Amygdala (tissue), 56 donors: ENCODE measurements around the gene EXOC1L.

ENCODE experiments used
- DNase-seq, 56 donors: peaks; one replicate each; lab custom pipeline; 2025; lab: John Stamatoyannopoulos, UW

Gene EXOC1L, protein sequence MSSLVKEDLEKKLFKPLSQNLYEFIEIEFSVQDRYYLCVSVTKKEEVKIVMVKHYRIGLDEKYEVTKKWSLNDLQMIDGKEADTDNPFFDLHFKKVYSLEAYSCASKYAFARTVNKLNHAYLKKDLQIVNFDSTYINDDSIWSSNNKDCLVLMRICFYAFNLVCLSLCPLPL

GRCh38 chr4:55819634-55820033, at the start of gene EXOC1L:
Gene EXOC1L, plus strand, starts transcription at chr4:55819790. Its CDS starts 237 bp downstream, at chr4:55820027.
- peak in 4 of 56 donors; percentile 0 to 14 (median 4) for DNase-seq

DNA sequence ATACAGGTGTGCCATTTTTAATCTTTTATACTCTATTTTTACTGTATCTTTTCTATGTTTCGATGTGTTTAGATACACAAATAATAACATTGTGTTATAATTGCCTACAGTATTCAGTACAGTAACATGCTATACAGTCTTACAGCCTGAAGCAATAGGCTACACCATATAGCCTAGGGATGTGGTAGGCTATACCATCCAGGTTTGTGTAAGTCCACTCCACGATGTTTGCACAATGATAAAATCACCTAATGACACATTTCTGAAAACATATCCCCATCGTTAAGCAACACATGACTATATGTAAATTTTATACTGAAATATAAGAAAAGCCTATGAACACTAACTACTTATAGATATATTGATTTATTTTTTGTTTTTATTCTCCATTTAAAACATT, 48.9 kb upstream of the EXOC1L start:
- DNase-seq = no peak

- no peak for DNase-seq
These were observed 38.2 kb upstream of the EXOC1L start for GRCh38 chr4:55781341-55781740.

DNA sequence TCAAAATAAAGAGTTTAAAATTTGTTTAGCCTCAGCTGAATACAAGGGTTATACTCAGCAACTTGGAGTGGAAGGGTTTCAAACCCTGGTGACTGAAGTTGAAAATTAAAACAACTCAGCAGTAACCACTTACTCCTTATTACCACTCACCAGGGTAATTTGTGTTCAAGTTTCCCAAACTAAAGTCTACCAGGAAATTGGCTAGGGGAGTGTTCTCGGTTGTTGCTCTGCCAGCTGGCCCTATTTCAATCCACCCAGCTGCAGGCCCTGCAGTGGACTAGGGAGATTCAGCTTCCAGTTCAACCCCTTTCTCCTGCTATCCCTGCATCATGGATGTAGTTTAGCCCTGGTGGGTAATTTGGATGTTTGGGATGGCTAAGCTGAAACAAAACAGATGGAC, 37.8 kb upstream of the EXOC1L start:
- DNase-seq = no peak

- DNase-seq = no peak
These were observed 36.0 kb upstream of the EXOC1L start for GRCh38 chr4:55783584-55783983.

GRCh38 chr4:55784747-55785146, 34.8 kb upstream of the EXOC1L start:
- DNase-seq = no peak

DNA sequence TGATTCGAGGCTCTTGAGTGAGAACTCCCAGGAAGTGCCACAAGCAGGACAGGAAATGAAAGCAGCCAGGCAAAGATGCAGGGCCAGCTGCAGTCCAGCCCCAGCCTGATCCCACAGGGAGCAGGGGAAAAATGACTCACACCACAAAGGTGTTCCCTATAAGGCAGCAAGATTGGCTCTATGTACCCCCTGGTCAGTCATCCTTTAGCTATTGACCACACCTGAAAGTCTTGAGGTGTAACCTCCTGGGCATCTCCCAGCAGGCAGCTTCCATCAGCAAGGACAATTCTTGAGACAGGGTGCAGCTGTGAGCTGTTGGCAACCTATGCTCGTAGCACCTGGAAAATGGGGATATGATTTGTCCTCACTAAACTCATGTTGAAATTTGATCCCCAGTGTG, 27.9 kb upstream of the EXOC1L start:
- no peak for DNase-seq

GRCh38 chr4:55793479-55793878, 26.1 kb upstream of the EXOC1L start:
- no peak for DNase-seq

DNA sequence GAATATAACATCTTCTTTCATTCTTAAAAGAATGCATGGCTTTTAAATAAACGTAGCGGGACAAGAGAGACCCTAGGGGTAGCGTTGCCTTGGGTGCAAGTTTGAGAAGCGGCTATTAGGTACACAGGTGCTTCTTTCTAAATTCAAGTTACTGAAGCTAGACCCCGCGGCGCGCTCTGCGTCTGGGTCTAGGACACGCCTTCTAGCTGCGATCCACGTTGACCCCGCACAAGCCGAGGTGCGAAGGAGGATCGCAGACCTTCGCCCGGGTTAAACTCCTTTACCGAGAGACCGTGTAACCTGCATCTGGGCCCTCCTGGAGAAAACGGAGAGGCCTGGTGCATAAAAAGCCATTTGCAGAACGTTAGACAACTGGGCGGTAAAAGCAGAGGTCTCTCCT, 25.5 kb upstream of the EXOC1L start:
- DNase-seq = no peak

GRCh38 chr4:55795341-55795740, 24.2 kb upstream of the EXOC1L start:
- no peak for DNase-seq

GRCh38 chr4:55801498-55801897, 18.1 kb upstream of the EXOC1L start:
- no peak for DNase-seq

GRCh38 chr4:55807556-55807955, 12.0 kb upstream of the EXOC1L start:
- no peak for DNase-seq

- no peak for DNase-seq
These were observed 11.4 kb upstream of the EXOC1L start for GRCh38 chr4:55808186-55808585.

- DNase-seq = no peak
These were observed 11.0 kb upstream of the EXOC1L start for GRCh38 chr4:55808632-55809031.

GRCh38 chr4:55817691-55818090, 1.9 kb upstream of the EXOC1L start:
- DNase-seq = no peak

- DNase-seq = no peak
These were observed 689 bp downstream of the EXOC1L start for GRCh38 chr4:55820279-55820678.

DNA sequence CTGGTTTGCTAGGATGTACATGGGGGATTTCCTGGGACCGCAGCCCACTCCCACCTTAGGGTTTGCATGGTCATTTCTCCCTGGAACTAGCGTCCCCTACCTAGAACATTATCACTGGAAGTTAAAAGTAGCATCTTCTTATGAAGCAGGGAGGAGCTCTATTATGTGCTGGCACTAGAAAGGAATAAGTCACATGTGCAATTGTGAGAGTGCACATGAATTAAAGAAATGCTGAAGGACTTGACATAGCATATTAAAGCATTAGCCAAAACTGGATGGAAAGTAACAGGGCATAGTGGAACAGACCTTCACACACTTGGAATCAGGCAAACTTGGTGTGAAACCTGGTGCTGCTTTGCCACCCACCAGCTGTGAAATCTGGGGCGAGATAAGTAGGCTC, 2.7 kb downstream of the EXOC1L start:
- DNase-seq = no peak

DNA sequence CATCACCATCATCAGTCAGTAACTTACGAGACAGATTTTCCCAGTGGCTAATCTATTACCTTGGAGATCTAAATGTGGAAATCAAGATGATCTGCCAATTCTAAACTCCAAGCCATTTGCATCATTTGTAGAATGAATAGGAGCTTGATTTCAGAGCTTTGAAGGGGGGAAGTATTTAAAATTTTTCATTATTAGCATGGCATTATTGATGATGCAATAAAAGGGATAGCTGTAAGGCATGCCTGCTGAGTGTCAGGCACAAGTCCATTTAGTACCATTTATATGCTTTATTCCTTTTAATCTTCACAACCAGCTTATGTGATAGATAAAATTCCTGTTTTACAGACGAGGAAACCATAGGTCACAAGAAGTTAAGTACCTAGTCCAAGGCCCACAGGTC, 5.3 kb downstream of the EXOC1L start:
- DNase-seq = no peak

DNA sequence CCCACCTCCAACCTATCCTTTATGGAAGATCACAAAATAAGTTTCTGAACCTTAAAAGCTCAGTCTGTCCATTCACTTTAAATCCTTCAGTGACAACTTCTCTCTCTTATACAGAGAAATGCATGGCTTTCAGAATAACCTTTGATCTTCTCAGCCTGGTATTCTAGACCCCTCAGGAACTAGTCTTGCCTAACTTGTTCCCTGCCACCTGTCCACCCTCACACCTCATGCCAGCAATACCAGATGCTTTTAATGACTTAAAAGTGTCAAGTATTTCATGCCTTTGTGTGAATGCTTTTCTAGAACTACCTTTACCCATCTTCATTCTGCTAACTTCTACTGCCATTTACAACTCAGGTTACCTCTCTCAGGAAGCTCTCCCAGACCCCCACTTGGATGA, 7.4 kb downstream of the EXOC1L start:
- no peak for DNase-seq

- no peak for DNase-seq
These were observed 8.0 kb downstream of the EXOC1L start for GRCh38 chr4:55827582-55827981.

GRCh38 chr4:55830048-55830447, 10.5 kb downstream of the EXOC1L start:
- no peak for DNase-seq

DNA sequence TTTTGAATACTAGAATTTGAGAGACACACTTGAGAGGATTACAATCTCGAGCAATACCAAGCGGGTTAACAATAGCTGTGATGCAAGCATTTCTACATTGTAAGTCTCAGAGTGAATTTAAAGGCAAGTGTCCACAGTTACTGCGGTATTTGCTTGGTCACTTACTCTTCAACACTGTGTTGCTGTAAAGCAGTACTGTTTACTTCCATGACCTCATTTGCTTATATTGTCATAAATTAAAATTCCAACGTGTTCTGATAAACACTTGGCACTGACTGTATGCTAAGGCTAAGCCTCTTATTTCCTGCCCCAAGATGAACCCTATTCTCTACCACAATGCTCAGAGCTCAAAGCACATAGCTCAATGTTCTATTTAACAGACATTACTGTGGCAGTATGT, 11.1 kb downstream of the EXOC1L start:
- no peak for DNase-seq

- no peak for DNase-seq
These were observed 14.7 kb downstream of the EXOC1L start for GRCh38 chr4:55834086-55834795.
